NCI-H187 treated with DMSO at 0.1 percent for 48 hours (cell line): ENCODE data around the gene SSU72.

Source experiments
- DNase-seq: peaks from one replicate; lab custom pipeline; 2025; lab: John Stamatoyannopoulos, UW

SSU72 gene

DNA sequence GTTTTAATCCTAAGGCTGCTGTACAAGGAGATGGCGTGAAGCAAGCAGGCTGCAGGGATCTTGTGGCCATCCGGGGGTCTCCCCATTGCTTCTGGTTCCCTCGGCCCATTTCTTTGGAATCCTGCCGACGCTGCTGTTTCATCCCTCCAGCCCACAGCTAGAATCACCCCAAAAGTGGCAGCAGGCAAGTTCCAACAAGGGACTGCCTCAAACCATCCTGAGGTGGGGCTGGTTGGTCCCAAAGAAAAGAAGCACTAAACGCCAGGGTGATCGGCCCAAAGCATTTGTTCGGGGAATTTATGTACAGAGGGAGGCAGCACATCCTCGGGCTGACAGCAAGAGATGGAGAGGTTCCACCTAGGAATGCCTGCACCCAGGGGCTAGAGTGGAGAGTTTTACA is 36.1 kb upstream of the SSU72 start:
- DNase-seq: no peak

DNA sequence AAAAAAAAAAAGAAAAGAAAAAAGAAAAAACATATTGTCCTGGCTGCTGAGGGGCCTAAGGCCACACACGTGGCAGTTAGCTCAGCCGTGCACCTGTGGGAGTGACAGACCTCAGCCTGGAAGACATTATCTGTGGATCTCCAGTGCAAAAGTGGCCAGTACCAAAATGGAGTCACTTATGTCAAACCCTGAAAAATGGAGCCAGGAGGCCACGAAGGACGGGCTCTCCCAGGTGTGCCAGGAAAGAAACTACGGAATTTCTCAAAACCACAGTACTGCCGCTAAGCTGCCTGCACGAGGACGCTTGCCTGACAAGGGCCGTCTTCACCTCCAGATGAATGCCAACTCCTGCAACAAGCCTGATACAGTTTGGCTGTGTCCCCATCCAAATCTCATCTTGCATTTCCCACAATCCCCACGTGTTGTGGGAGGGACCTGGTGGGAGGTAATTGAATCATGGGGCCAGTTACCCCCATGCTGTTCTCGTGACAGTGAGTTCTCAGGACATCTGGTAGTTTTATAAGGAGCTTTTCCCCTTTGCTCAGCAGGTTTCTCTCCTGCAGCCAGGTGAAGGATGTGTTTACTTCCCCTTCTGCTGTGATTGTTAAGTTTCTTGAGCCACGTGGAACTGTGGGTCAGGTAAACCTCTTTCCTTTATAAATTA is 35.3 kb upstream of the SSU72 start:
- DNase-seq: no peak

- DNase-seq: no peak
These were observed 31.6 kb upstream of the SSU72 start for GRCh38 chr1:1606232-1606631.

GRCh38 chr1:1605724-1606123 is 31.1 kb upstream of the SSU72 start:
- no peak for DNase-seq

DNA sequence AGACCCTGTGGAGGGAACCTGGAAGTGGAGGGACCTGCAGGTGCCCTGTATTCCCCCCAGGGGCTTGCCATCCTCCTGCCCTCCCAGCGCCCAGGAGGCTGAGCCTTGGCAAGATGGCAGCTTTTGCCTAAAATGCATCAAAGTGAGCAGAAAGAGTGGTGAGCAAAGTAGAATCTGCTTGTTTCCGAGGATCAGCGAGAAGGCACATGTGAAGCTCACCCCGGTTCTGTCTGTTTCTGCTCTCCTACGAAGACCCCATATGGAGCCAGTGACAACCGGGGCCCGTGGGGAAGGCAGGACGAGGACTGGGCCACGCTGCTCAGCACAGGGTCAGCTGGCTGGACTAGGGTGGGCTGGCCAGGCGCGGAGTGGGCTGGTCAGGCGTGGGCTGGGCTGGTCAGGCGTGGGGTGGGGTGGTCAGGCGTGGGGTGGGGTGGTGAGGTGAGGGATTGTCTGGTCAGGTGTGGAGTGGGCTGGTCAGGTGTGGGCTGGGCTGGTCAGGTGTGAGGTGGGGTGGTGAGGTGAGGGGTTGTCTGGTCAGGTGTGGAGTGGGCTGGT is 30.4 kb upstream of the SSU72 start:
- no peak for DNase-seq

DNA sequence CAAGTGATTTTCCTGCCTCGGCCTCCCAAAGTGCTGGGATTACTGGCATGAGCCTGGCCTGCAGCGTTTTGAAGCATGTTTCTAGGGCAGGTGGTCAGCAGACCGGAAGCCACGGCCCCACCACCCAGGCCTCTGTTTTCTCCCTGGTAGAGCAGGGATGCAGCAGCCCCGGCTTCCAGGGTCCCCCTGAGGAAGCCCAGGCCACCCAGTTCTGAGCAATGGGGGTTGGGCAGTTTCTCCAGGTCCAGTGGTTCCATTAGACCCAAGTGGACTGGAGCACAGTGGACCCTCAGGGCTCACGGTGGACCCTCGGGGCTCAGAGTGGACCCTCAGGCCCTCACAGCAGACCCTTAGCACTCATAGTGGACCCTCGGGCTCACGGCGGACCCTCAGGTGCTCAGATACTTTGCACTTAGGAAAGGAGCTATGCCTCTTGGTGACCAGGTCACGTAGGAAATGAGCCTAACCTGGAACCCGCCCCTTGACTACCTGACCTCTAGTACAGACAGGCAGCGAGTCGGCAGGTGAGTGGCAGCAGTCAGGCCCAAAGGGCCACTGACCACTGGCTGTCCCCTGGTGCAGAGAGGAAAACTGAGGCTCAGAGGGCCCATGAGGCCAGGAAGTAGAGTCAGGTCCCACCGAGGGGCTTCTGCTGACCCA is 29.8 kb upstream of the SSU72 start:
- no peak for DNase-seq

DNA sequence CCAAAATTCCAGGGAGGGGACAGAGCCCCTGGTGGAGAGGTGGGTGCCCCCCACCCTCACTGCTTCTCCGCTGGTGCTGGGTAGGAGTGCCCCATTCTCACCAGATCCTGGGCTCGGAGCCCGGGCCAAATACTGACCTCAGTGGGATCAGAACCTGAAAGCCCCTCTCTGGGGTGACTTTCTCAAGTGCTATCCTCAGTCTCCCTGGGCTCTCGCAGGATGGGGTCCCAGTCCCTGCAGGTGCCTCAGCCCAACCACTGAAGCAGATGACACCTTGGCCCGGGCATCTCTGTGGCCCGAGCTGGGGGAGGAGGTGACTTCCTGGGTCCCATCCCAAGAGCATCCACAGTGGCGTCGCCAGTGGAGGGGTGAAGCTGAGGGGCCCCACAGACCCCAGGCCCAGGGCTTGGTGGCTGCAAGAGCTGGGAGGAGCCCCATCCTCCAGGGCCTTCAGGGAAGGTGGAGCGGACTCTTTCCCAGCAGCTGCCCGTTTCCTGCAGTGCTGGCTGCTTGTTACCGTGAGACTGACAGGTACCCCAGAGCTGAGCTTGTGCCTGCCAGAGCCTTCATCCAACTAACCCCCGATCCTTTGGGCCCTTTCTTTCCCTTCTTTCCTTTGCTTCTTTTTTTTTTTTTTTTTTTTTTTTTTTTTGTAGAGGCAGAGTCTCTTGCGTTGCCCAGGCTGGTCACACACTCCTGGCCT is 29.2 kb upstream of the SSU72 start:
- no peak for DNase-seq

- DNase-seq: no peak
These were observed 28.4 kb upstream of the SSU72 start for GRCh38 chr1:1602968-1603506.

GRCh38 chr1:1602304-1602967 is 27.8 kb upstream of the SSU72 start:
- no peak for DNase-seq

DNA sequence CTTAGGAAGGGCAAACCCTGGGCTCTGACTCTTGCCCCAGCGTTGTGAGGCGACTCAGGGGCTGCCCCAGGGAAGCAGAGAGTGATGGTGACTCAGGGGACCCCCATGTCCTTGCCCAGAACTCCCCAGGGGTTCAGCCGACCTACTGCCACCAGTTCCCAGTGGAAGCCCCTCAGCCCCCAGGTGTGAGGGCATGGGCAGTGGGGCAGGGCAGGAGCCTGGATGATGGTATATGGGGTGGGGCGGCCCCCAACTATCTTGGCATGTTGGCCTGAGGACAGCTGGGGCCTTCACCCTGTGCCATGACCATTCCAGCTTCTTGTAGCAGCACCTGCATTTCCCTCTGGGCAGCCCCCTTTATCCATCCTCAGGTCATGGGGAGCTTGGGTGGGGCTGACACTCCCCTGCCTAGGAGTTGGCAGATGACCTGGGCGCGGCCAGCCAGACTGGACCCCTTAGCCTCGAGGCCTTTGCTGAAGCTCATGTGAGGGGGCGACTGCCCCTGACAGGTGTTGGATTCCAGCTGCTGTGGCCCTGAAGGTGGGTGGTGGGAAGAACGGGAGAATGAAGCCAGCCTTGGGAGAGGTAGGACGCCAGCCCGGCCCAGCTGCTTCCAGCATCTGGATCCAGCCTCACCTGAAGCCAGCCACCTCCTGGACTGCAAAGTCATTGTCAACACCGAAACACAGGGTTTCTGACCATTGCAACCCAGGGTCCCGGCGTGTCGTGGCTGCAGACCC is 27.1 kb upstream of the SSU72 start:
- DNase-seq: no peak

GRCh38 chr1:1600861-1601563 is 26.3 kb upstream of the SSU72 start:
- no peak for DNase-seq

DNA sequence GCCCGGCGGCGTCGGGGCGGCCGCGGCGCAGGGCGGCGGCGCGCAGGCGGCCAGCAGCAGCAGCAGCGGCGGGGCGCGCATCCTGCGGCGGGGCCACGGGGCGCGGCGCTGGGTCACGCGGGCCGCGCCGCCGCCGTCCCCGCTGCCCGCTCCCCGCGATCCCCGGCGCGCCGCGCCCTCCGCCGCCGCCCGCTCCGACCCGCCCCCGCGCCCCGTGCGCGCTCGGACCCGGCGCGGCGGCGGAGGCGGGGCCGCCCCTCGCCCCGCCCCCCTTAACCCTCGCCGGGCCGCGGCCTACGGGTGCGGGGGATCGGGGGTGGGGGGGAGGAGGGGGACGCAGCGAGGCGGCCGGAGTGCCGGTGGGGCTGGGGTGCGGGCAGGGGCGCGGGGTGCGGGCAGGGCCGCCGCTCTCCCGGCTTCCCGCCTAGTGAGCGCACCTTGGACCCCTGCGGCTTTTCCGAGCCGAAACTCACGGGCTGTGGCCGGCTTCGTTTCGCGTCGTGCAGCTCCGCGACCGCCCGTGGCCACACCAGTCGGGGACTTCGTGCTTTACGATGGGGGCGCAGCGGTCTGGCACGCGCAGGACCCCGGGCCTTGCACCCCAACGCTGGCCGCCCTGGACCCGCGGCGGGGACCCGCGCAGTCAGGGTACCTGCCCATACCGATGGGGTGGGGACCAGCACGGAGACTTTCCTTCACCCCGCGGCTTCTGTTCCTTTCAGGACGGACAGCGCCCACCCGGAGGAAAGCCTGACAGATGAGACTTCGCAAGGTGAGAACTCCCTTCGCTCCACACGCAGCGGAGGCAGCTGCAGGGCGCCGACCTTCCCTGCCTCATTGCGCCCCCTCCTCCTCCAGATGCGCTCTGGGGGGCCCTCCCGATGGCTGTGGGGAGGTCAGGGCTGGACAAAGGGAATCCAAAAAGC is 25.5 kb upstream of the SSU72 start, which contains the start of gene FNDC10:
FNDC10 (minus strand) TSS at position 201 of the 926 bp plus-strand sequence; CDS start at position 81, 120 bp downstream.
- no peak for DNase-seq

DNA sequence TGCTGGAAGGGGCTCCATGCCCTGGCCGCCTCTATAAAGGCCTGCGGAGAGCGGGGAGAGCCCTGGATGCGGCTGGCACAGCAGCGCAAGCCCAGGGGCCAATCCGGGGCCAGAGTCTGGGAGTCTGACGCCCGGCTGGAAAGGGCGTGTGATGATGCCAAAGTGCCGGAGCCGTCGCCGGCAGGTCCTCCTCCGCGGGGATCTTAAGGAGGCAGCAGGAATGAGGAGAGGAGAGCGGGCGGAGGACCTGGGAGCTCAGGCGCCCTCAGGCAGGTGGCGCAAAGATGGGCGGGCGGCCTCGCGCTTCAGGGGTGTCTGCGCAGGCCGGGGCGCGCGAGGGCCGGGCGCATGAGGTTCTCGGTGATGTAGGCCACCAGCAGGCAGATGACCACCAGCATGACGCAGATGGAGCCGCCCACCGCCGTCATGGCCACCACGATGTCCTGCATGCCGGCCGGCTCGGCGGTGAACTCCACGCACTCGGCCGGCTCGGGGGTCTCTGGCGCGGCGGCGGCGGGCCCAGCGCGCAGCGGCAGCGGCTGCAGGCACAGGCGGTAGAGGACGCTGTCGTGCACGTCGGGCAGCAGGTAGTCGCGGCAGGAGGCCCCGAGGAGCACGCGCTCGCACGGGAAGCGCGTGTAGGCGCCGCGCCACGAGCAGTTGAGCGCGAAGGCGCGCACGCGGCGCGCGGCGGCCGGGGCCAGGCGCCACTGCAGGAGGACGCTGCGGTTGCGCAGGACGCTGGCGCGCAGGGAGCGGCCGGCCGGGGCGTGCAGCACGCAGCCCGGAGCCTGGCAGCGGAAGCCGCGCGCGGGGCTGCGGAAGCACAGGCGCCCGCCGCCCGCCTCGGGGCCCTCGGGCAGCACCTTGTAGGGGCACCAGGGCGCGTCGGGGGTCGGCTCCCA is 24.6 kb upstream of the SSU72 start:
- DNase-seq: no peak

DNA sequence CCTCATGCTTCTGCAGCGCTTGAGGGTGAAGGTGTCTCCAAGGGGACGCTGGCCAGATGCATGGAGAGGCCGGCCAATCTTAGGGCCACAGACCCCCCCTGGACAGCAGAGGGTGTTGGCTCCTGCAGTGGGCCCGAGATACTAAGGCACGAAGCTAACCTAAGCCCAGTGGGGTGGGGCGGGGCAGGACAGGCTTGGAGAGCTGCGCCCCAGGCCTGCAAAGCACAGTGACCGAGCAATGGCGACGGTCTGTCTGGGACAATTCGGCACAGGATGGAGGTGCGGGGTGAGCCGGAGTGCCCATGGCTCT is 24.0 kb upstream of the SSU72 start:
- DNase-seq: no peak

DNA sequence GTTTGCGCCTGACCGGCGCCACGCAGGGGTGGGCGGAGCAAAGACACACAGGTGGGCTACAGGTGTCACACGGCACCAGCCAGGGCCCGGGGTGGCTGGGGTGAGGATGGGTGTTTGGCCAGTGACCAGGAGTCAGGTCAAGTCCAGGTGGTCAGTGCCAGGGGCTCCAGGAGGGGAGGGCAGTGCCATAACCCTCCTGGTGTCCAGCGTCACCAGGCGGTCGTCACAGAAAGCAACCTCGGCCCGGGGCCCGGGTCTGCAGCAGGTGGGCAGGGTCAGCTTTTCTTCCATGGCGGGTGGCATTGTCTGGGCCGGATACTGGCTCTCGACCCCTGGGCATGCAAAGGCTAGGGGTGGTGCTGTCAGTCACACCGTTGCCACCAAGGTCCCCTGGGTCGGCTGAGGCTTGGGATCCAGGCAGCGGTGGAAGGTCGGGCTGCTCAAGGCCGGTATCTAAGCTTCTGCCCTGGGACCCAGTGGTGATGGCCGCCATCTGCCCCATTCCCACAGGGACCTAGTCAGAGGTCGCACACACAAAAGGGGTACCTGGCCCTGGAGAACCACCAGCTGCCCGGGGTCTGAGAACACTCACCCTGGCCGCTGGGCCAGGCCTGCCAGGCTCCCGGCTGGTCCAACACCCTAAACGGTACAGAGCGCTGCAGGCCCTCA is 23.5 kb upstream of the SSU72 start:
- DNase-seq: no peak

- DNase-seq: no peak
These were observed 22.7 kb upstream of the SSU72 start for GRCh38 chr1:1597275-1597930.

DNA sequence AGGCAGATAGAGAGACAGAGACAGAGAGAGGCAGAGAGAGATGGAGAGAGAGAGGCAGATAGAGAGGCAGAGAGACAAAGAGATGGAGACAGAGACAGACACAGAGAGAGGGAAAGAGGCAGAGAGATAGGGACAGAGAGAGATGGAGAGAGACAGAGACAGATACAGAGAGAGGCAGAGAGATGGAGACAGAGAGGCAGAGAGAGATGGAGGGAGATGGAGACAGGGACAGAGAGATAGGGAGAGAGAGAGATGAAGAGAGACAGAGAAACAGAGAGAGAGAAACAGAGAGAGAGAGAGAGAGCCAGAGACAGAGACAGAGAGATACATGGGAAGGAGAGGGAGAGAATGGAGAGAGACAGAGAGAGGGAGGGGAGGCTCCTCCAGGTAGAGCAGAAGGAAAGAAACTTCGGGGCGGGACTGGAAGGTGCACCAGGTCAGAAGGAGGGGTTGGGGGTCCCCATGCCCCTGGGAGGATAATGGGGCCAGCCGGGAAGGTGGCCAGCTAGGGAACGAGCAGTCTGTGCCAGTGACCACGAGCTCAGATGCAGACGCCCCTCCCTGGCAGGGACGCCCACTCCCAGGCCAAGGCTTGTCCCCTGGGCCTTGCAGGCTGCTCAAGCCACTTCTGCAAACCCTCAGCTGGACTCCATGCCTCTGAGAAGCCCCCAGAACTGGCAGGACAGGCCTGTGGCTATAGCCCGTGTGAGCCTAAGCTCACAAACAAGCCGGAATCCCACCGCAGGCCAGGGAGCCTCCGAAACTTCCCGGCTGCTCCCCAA is 22.0 kb upstream of the SSU72 start:
- DNase-seq: no peak
